GM21526 (cell line): ENCODE data around the gene KHDRBS1.
"Not testable (repeated sequence)": the region's sequence is repeated elsewhere in the genome, so short reads cannot be mapped to it uniquely, and the experiment has no call there.

Experiments
- ATAC-seq: cut with Tn5 transposase; IDR thresholded peaks from one replicate; pipeline ENCODE4 v1.9.1; 2021; ENCODE audit warnings: moderate library complexity; ENCODE audit not compliant: unreplicated experiment, low FRiP score

The KHDRBS1 gene

GRCh38 chr1:32060914-32061313, 47.2 kb downstream of the KHDRBS1 start:
- no peak for ATAC-seq

DNA sequence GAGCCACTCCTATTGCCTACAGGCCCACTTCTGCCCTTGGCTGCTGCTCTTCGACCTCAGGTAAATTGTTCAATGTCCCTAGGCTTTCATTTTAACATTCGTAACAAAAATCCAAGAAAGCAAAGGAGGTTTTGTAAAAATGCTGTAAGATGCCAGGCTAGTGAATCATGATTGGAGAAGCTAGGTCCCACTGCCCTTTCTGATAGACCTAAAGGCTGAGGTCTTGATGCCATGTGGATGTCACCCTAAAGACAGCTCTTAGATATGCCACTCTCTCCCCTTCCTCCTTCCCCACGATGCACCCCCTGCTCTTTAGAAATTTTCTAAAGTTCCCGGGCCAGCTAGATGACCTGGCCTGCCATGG, 49.2 kb downstream of the KHDRBS1 start:
- no peak for ATAC-seq

GRCh38 chr1:32063261-32063681, 49.6 kb downstream of the KHDRBS1 start:
- no peak for ATAC-seq

DNA sequence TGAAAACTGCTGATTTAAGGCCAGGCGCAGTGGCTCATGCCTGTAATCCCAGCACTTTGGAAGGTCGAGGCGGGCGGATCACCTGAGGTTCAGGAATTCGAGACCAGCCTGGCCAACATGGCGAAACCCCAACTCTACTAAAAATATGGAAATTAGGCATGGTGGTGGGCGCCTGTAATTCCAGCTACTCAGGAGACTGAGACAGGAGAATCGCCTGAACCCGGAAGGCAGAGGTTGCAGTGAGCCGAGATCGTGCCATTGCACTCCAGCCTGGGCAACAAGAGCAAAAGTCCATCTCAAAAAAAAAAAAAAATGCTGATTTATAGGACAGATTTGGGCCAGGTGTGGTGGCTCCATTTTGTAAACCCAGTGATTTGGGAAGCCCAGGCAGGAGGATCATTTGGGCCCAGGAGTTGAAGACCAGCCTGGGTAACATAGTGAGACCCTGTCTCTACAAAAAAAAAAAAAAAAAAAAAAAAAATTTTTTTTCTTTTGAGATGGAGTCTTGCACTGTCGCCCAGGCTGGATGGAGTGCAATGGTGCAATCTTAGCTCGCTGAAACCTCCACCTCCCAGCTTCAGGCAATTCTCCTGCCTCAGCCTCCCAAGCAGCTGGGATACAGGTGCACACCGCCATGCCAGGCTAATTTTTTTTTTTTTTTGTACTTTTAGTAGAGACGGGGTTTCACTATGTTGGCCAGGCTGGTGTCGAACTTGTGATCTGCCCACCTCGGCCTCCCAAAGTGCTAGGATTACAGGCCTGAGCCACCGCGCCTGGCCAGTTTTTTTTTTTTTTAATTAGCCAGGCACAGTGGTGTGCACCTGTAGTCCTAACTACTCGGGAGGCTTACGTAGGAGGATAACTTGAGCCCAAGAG, 52.2 kb downstream of the KHDRBS1 start:
- not testable (repeated sequence) for ATAC-seq

GRCh38 chr1:32066489-32066873, 52.8 kb downstream of the KHDRBS1 start:
- no peak for ATAC-seq

GRCh38 chr1:32068957-32069588, 55.4 kb downstream of the KHDRBS1 start:
- no peak for ATAC-seq

- ATAC-seq = no peak
Observed at GRCh38 chr1:32071758-32072621, 58.3 kb downstream of the KHDRBS1 start.

GRCh38 chr1:32072622-32073298, 59.1 kb downstream of the KHDRBS1 start, which contains the start of gene TMEM39B:
Gene TMEM39B (plus strand): TSS chr1:32072939. CDS start chr1:32073048, 109 bp downstream.
- ATAC-seq = peak; percentile 78

DNA sequence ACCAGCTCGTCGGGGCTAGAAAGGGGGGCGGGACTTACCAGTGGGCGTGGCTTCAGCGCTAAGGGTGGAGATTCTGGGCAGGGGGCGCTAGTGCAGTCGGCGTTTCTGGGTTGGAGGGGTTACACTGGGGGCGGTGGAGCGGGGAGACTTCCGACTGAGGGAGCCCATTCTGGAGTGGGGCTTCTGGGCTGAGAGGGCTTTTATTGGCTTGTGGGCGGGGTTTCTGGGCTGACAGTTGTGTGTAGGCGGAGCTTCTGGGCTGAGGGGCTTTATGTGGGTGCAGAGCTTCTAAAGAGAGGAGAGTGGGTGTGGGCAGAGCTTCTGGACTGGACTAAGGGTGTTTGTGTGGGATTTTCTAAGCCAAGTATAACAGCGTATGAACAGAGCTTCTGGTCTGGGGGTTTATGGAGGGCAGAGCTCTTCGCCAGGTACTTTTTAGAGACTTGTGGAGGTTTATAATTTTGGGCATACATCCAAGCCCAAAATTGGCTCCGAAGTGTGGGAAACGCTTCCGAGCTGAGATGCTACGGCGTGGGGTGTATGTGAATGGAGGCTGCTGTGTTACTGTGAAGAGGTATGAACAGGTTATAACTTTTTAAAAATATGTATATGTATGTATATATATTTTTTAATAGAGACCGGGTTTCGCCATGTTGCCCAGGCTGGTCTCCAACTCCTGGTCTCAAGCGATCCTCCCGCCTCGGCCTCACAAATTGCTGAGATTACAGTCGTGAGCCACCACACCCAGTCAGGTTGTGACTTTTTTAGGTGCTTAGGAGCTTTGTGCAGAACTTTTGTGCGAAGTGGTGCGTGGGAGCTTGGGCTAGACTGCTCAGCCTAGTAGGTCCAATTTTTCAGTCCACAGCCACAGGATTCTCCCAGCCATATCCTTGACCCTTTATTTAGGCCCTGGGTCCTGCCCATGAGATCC, 59.9 kb downstream of the KHDRBS1 start:
- no peak for ATAC-seq

DNA sequence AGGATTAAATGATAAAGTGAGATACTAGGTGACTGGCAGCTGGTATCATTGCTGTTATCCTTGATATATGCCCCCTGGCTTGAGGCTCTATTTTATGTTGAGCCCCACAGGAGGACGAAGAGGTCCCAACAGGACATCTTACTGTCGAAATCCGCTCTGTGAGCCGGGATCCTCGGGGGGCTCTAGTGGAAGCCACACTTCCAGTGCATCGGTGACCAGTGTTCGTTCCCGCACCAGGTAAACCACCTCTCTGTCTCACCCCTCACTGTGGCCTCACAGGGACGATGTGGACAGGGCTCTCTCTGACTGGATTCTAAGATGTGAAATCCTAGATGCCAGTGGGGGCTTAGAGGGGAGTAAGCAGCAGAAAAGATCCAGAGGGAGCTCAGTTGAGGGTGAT, 61.2 kb downstream of the KHDRBS1 start:
- ATAC-seq = no peak

- ATAC-seq = no peak
Observed at GRCh38 chr1:32077451-32077850, 63.8 kb downstream of the KHDRBS1 start.

GRCh38 chr1:32082022-32082421, 68.4 kb downstream of the KHDRBS1 start:
- ATAC-seq = no peak

GRCh38 chr1:32086381-32086780, 72.7 kb downstream of the KHDRBS1 start:
- not testable (repeated sequence) for ATAC-seq

DNA sequence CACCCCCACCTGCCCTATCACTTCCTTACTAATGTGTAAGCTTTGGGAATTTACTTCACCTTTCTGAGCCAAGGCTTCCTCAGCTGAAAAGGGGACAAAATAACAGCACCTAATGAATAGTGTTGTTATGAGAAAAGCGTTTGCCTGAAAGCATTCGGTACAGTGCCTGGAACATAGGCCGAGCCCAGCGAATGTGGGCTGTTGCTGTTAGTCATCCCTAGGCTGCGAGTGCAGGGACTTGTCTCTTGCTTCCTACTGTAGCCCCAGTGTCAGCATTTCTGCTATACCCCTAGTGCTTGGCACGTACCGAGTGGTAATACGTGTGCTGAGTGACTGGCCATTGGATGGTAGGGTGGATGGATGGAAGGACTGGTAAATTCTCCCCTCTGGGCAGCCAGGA, 77.5 kb downstream of the KHDRBS1 start:
- no peak for ATAC-seq

DNA sequence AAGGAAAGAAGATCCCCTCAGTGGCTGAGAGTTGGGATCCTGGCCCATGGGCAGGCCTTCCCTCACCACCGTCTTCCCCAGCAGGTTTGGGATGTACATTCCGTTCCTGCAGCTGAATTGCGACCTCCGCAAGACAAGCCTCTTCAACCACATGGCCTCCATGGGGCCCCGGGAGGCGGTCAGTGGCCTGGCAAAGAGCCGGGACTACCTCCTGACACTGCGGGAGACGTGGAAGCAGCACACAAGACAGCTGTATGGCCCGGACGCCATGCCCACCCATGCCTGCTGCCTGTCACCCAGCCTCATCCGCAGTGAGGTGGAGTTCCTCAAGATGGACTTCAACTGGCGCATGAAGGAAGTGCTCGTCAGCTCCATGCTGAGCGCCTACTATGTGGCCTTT, 77.9 kb downstream of the KHDRBS1 start:
- ATAC-seq = no peak
